HFF-Myc (cell line): ENCODE results near the gene DLGAP1.

Source experiments
- DNase-seq: peaks from one replicate; pipeline ENCODE4 v3.0.0-alpha.2; 2011; ENCODE audit warnings: low read depth; ENCODE audit errors: extremely low read depth
- H3K4me3 ChIP-seq: replicated peaks from 2 replicates; pipeline ENCODE4 v1.5.1; 2011; ENCODE audit warnings: low read depth, mild to moderate bottlenecking, control low read depth, low read length
- TF ChIP-seq, protein P1 (sequence below): IDR thresholded peaks from 2 replicates; pipeline ENCODE4 v1.5.1; 2012; ENCODE audit warnings: mild to moderate bottlenecking, low read depth, low read length, control low read depth; ENCODE audit errors: missing control alignments

The DLGAP1 gene

GRCh38 chr18:3886575-3887322 lies 568.4 kb downstream of the DLGAP1 start:
- H3K4me3 ChIP-seq: no peak overlapping the region
- TF ChIP-seq, protein P1, sequence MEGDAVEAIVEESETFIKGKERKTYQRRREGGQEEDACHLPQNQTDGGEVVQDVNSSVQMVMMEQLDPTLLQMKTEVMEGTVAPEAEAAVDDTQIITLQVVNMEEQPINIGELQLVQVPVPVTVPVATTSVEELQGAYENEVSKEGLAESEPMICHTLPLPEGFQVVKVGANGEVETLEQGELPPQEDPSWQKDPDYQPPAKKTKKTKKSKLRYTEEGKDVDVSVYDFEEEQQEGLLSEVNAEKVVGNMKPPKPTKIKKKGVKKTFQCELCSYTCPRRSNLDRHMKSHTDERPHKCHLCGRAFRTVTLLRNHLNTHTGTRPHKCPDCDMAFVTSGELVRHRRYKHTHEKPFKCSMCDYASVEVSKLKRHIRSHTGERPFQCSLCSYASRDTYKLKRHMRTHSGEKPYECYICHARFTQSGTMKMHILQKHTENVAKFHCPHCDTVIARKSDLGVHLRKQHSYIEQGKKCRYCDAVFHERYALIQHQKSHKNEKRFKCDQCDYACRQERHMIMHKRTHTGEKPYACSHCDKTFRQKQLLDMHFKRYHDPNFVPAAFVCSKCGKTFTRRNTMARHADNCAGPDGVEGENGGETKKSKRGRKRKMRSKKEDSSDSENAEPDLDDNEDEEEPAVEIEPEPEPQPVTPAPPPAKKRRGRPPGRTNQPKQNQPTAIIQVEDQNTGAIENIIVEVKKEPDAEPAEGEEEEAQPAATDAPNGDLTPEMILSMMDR: no peak
- no peak for DNase-seq

- no peak overlapping the region for H3K4me3 ChIP-seq
- DNase-seq: no peak
- TF ChIP-seq, protein P1: no peak
Observed at GRCh38 chr18:3885209-3885792, 569.8 kb downstream of the DLGAP1 start.

DNA sequence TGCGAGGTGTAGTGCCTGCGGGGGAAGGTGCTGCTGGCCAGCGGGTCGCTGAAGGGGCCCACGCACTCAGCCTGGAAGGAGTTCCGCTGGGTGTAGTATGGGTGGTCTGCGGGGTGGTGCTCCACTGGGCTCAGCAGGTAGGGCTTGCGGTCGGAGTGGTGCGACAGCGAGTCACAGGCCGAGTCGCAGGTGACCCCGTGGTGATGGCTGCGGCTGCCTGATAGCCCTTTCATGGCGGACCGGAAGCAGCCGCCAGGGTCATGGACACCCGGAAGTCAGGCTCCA lies 575.3 kb downstream of the DLGAP1 start:
- TF ChIP-seq, protein P1: no peak
- no peak overlapping the region for H3K4me3 ChIP-seq
- DNase-seq: no peak

GRCh38 chr18:3879114-3879835 lies 575.8 kb downstream of the DLGAP1 start:
- DNase-seq: no peak
- H3K4me3 ChIP-seq: no peak overlapping the region
- TF ChIP-seq, protein P1: no peak

- TF ChIP-seq, protein P1: no peak
- H3K4me3 ChIP-seq: no peak overlapping the region
- DNase-seq: no peak
Observed at GRCh38 chr18:3878401-3878800, 576.7 kb downstream of the DLGAP1 start.

- TF ChIP-seq, protein P1: no peak
- H3K4me3 ChIP-seq: no peak overlapping the region
- DNase-seq: no peak
Observed at GRCh38 chr18:3877678-3878077, 577.4 kb downstream of the DLGAP1 start.
